ENCODE data around the gene FAF1.

DNA sequence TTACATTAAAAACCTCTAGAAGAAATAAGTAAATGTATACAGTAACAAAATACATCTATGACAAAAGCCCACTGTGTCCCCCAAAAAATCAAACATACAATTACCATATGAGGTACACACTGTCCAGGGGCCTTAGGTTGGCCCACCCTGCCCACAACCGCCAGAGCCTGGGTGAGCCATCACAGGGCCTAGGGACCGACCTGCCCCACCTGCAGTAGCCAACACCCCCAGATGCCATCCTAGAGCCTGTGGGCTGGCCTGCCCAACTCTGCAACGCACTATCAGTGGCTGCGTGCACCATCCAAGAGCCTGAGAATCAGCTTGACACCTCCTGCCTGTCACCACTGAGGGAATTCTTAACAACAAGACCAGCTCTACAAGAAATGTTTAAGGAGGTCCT lies 39.0 kb downstream of the FAF1 start:
- TF ChIP-seq, protein P1, sequence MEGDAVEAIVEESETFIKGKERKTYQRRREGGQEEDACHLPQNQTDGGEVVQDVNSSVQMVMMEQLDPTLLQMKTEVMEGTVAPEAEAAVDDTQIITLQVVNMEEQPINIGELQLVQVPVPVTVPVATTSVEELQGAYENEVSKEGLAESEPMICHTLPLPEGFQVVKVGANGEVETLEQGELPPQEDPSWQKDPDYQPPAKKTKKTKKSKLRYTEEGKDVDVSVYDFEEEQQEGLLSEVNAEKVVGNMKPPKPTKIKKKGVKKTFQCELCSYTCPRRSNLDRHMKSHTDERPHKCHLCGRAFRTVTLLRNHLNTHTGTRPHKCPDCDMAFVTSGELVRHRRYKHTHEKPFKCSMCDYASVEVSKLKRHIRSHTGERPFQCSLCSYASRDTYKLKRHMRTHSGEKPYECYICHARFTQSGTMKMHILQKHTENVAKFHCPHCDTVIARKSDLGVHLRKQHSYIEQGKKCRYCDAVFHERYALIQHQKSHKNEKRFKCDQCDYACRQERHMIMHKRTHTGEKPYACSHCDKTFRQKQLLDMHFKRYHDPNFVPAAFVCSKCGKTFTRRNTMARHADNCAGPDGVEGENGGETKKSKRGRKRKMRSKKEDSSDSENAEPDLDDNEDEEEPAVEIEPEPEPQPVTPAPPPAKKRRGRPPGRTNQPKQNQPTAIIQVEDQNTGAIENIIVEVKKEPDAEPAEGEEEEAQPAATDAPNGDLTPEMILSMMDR (IDR thresholded peaks at IDR 0.05), result no peak
- no peak for TF ChIP-seq POLR2A (IDR thresholded peaks at IDR 0.05)
